HFFc6 (cell line): ENCODE results near the gene CLEC10A. TPM values are rescaled to one million over a fixed set of nuclear protein-coding genes. Genes with fewer than 3 reads are reported as not detected.

Experiments used
- DNase-seq: peaks from one replicate; pipeline ENCODE4 v3.0.0-alpha.2; 2018
- H3K27ac Mint-ChIP-seq: 2 replicates; pipeline ENCODE4 v1.8.0; 2020; ENCODE audit warnings: mild to moderate bottlenecking, mixed read lengths
- H3K27me3 Mint-ChIP-seq: 2 replicates; pipeline ENCODE4 v1.8.0; 2021; ENCODE audit warnings: mild to moderate bottlenecking, moderate library complexity, mixed read lengths; ENCODE audit not compliant: insufficient read depth
- H3K36me3 Mint-ChIP-seq: 2 replicates; pipeline ENCODE4 v1.8.0; 2021; ENCODE audit warnings: low read depth, mixed read lengths
- H3K4me1 Mint-ChIP-seq: 2 replicates; pipeline ENCODE4 v1.8.0; 2020; ENCODE audit warnings: low read depth, mixed read lengths
- H3K4me3 Mint-ChIP-seq: 2 replicates; pipeline ENCODE4 v1.8.0; 2020; ENCODE audit warnings: mild to moderate bottlenecking, moderate library complexity, mixed read lengths
- H3K9me3 Mint-ChIP-seq: 2 replicates; pipeline ENCODE4 v1.8.0; 2020; ENCODE audit warnings: mild to moderate bottlenecking, mixed read lengths
- CTCF ChIP-seq: fragments of 200-600 bp; sonication (generic); IDR thresholded peaks from 2 replicates; pipeline ENCODE4 v1.5.0; 2021; ENCODE audit warnings: antibody characterized with exemption, mild to moderate bottlenecking
- total RNA-seq, 6 experiments: library from RNA; stranded (reverse); fragmentation: NEBNext Ultra II Directional; extraction: Animal tissue kit (Norgen Biotek cat#: 25700); gene quantifications; 2 replicates in 1 of 6; 3 replicates in 5 of 6; pipeline ENCODE4 v1.2.3, GENCODE V29; 2021

The CLEC10A gene
- total RNA-seq, 6 experiments from 2014 or later = not detected

DNA sequence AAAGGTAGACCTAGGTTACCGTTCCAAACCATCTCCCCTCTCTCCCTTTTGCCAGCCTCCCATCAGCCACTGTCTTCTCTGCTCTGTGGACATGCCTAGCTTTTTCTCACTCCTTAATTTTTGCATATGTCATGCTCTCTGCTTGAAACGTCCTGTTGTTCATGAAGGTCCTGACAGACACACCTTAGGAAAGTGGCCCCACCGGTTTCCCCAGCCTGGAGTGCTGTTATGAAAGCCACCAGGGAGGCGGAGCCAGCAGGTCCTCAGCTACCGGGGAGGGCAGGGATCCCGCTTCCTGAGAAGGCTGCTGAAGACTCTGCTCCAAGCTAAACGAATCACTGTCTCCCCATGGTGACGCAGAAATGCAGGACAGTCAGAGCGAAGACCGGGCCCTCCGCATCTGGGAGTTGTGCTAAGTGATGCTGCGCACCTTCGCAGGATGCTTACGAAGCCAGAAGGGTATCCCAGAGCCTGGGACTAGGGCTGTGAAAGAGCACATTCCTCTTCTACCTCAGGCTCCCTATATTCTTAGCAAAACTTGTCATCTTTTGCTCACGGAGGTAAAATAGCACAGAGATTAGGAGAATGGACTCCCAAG, 33.8 kb downstream of the CLEC10A start:
- TF ChIP-seq CTCF = peak; percentile 7
- peaks cover 19% of the 10 kb centered on the region for H3K27me3 Mint-ChIP-seq
- H3K9me3 Mint-ChIP-seq = no peaks in the 10 kb centered on the region
- no peaks in the 10 kb centered on the region for H3K36me3 Mint-ChIP-seq
- H3K27ac Mint-ChIP-seq = no peak overlapping the region
- no peak for DNase-seq
- peaks cover 24% of the 10 kb centered on the region for H3K4me1 Mint-ChIP-seq
- peak overlapping the region; percentile 73 for H3K4me3 Mint-ChIP-seq

GRCh38 chr17:7045492-7046126, 34.4 kb downstream of the CLEC10A start:
- H3K4me1 Mint-ChIP-seq = peaks cover 24% of the 10 kb centered on the region
- no peak overlapping the region for H3K27ac Mint-ChIP-seq
- H3K36me3 Mint-ChIP-seq = no peaks in the 10 kb centered on the region
- H3K4me3 Mint-ChIP-seq = no peak overlapping the region; the same call in 1 of the 2 replicates
- peak; percentile 74 for DNase-seq
- H3K27me3 Mint-ChIP-seq = peaks cover 21% of the 10 kb centered on the region
- TF ChIP-seq CTCF = peak; percentile 90
- no peaks in the 10 kb centered on the region for H3K9me3 Mint-ChIP-seq

GRCh38 chr17:7043497-7044198, 36.4 kb downstream of the CLEC10A start, which contains the start of gene SLC16A11:
TSS of gene SLC16A11 (minus strand) at chr17:7044092. CDS start at chr17:7043513, 579 bp downstream.
- no peak within 1 kb of the TSS for H3K27ac Mint-ChIP-seq
- peaks cover 12% of the 10 kb centered on the region for H3K4me1 Mint-ChIP-seq
- H3K36me3 Mint-ChIP-seq = no peaks in the 10 kb centered on the region
- no peaks in the 10 kb centered on the region for H3K9me3 Mint-ChIP-seq
- H3K4me3 Mint-ChIP-seq = no peak within 1 kb of the TSS
- H3K27me3 Mint-ChIP-seq = peaks cover 21% of the 10 kb centered on the region
- DNase-seq = no peak
- no peak for TF ChIP-seq CTCF

DNA sequence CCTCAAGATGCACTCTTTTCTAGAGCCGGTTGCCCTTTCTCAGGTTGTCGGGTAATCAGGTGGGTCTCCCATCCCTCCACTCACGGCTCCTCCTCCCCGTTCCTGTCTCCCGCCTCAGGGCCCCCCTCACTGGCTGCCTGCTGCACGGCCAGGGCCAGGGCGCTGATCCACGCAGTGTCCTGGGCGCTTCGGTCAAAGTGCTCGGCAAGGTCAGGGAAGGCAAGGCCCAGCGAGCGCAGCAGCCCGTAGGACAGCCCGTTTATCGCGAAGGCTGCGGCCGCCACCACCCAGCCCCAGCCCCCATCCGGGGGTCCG, 36.9 kb downstream of the CLEC10A start:
- DNase-seq = no peak

More for the DNA sequence above, 36.9 kb downstream of the CLEC10A start:
- H3K27me3 Mint-ChIP-seq = peaks cover 21% of the 10 kb centered on the region
- no peak overlapping the region for H3K27ac Mint-ChIP-seq
- H3K4me1 Mint-ChIP-seq = peaks cover 12% of the 10 kb centered on the region
- no peak overlapping the region for H3K4me3 Mint-ChIP-seq
- TF ChIP-seq CTCF = no peak
- H3K36me3 Mint-ChIP-seq = no peaks in the 10 kb centered on the region
- no peaks in the 10 kb centered on the region for H3K9me3 Mint-ChIP-seq
